H1 (cell line): ENCODE data around the gene UNC119.

Experiments
- CHD1 ChIP-seq: IDR thresholded peaks from 2 replicates; pipeline ENCODE4 v1.6.1; 2012; ENCODE audit warnings: low read depth, low read length, improper control_type of control experiment
- CHD2 ChIP-seq: IDR thresholded peaks from 2 replicates; pipeline ENCODE4 v1.6.1; 2012; ENCODE audit warnings: low read length, improper control_type of control experiment
- EP300 ChIP-seq, 2 experiments: IDR thresholded peaks; 1 replicate in 1 of 2; 2 replicates in 1 of 2; pipeline ENCODE4 v1.6.1; 2011 to 2012; ENCODE audit warnings: low read depth in 2 of 2, low read length in 2 of 2, mild to moderate bottlenecking in 2 of 2, borderline replicate concordance in 1 of 2, inconsistent platforms in 1 of 2, moderate library complexity in 1 of 2
- POLR2A ChIP-seq, 2 experiments: IDR thresholded peaks; 1 replicate in 1 of 2; 2 replicates in 1 of 2; pipeline ENCODE4 v1.6.1; 2011; ENCODE audit warnings: low read depth in 2 of 2, low read length in 2 of 2, mild to moderate bottlenecking in 2 of 2; ENCODE audit errors: control extremely low read depth in 1 of 2
- POLR2AphosphoS5 ChIP-seq: IDR thresholded peaks from 2 replicates; pipeline ENCODE4 v1.6.1; 2011; ENCODE audit warnings: low read depth, low read length
- RBBP5 ChIP-seq: IDR thresholded peaks from 2 replicates; pipeline ENCODE4 v1.7.1; 2012; ENCODE audit warnings: low read depth, mild to moderate bottlenecking, inconsistent platforms, low read length, moderate library complexity, borderline replicate concordance
- RFX5 ChIP-seq: IDR thresholded peaks from 2 replicates; pipeline ENCODE4 v1.6.1; 2011; ENCODE audit warnings: low read depth, low read length, improper control_type of control experiment, borderline replicate concordance
- SRF ChIP-seq: IDR thresholded peaks from 2 replicates; pipeline ENCODE4 v1.6.1; 2011; ENCODE audit warnings: mild to moderate bottlenecking, low read depth, low read length, moderate library complexity
- YY1 ChIP-seq: IDR thresholded peaks from 2 replicates; pipeline ENCODE4 v1.6.1; 2011; ENCODE audit warnings: low read depth, mild to moderate bottlenecking, low read length
- TF ChIP-seq, protein P1 (sequence below), 3 experiments: IDR thresholded peaks; 1 replicate in 2 of 3; 2 replicates in 1 of 3; pipeline versions ENCODE4 v1.5.1 to v1.6.1; 2011; ENCODE audit warnings: low read length in 3 of 3, mild to moderate bottlenecking in 3 of 3, inconsistent platforms in 2 of 3, low read depth in 1 of 3, moderate library complexity in 1 of 3; ENCODE audit not compliant: insufficient read depth in 1 of 3; ENCODE audit errors: control extremely low read depth in 1 of 3

DNA sequence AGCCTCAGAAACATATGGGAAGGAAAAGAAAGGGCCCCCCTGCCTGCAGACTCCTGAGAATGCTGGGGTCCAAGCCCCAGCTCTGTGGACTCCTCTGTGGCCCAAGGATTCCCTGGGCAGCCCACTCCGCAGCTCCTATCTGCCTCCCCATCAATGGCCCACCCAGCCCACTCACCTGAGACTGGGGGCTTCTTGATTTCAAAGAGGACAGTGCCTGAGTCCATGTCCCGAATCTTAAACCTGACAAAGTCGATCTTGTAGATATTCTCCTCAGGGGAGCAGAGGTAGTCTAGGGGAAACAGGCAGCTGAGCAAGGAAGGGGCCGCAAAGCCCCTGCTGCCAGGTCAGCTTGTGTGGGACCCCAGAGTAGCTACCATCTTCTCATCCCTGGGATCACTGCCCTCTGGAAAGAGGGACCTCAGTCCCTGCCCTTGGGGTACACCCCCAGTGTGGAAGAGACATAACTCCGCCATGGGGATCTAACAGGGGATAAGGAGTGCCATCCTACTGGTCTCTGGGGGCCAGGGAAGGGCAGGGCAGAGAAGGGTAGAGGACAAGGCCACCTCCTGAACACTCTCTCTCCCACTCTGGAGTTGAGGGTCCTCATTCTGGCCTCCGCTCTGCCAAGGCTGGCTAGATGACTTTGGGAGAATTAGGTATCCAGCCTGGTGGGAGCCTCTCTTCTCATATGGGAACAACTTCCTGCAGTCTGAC lies 3.9 kb downstream of the UNC119 start:
- no peak for TF ChIP-seq RBBP5
- no peak for TF ChIP-seq SRF
- TF ChIP-seq, protein P1, sequence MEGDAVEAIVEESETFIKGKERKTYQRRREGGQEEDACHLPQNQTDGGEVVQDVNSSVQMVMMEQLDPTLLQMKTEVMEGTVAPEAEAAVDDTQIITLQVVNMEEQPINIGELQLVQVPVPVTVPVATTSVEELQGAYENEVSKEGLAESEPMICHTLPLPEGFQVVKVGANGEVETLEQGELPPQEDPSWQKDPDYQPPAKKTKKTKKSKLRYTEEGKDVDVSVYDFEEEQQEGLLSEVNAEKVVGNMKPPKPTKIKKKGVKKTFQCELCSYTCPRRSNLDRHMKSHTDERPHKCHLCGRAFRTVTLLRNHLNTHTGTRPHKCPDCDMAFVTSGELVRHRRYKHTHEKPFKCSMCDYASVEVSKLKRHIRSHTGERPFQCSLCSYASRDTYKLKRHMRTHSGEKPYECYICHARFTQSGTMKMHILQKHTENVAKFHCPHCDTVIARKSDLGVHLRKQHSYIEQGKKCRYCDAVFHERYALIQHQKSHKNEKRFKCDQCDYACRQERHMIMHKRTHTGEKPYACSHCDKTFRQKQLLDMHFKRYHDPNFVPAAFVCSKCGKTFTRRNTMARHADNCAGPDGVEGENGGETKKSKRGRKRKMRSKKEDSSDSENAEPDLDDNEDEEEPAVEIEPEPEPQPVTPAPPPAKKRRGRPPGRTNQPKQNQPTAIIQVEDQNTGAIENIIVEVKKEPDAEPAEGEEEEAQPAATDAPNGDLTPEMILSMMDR (IDR thresholded peaks at IDR 0.05; ENCODE audit: control extremely low read depth in 1 of 3, insufficient read depth in 1 of 3, low read depth in 1 of 3, low read length in 3 of 3) = no peak
- TF ChIP-seq EP300 (IDR thresholded peaks at IDR 0.05; ENCODE audit: borderline replicate concordance in 1 of 2, low read depth in 2 of 2, low read length in 2 of 2) = no peak
- TF ChIP-seq POLR2A (IDR thresholded peaks at IDR 0.05; ENCODE audit: control extremely low read depth in 1 of 2, low read depth in 2 of 2, low read length in 2 of 2) = no peak
- TF ChIP-seq RFX5 = no peak
- no peak for TF ChIP-seq CHD2
- TF ChIP-seq YY1 = no peak
- no peak for TF ChIP-seq POLR2AphosphoS5
- TF ChIP-seq CHD1 = no peak
